Posterior cingulate gyrus (tissue), 11 donors: ENCODE measurements around the gene ELN.
A peak's percentile ranks its signal among the peaks of the same experiment; 100 is the strongest.

Experiments
- DNase-seq, 10 donors: peaks; one replicate each; pipeline versions ENCODE4 v3.0.0 to v3.0.0-alpha.2; 2020 to 2021; ENCODE audit warnings: mixed read lengths in 3 of 10
- intact Hi-C: fragments of 100-400 bp; cut with DNase I; formaldehyde crosslinking; loops from one replicate; pipeline ENCODE4 v1.15.1; 2023

Gene ELN

DNA sequence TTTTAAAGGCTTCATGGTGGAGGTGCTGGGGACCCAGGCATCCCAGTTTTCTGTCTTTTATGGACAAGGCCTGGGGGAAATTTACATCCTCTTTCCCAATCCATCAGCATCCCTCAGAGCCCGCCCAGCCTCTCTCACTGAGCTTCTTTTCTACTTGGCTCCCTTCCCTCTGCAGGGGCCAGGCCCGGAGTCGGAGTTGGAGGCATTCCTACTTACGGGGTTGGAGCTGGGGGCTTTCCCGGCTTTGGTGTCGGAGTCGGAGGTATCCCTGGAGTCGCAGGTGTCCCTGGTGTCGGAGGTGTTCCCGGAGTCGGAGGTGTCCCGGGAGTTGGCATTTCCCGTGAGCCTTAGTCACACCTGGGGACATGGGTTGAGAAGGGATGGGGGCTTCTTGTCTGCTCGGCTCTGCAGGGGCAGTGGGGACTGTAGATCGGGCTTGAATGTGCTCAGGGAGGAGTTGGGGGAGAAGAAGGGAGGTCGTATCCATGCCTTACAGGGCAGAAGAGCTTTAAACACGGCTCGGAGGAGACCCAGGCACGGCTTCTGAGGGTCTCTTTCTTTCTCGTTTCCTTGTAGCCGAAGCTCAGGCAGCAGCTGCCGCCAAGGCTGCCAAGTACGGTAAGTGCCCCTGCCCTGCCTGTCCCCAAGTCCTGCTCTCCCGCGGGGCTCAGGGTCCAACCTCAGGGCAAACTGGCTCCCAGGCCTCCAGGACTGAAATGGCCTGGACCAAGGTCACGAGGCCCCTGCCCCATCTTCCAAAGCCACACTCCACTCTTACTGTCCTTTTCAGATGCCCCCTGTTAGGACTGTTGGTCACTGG, 28.3 kb downstream of the ELN start:
- intact Hi-C loops: no loop called here
- DNase-seq: peak in 3 of 10 donors; percentile 58 to 63 (median 60)

DNA sequence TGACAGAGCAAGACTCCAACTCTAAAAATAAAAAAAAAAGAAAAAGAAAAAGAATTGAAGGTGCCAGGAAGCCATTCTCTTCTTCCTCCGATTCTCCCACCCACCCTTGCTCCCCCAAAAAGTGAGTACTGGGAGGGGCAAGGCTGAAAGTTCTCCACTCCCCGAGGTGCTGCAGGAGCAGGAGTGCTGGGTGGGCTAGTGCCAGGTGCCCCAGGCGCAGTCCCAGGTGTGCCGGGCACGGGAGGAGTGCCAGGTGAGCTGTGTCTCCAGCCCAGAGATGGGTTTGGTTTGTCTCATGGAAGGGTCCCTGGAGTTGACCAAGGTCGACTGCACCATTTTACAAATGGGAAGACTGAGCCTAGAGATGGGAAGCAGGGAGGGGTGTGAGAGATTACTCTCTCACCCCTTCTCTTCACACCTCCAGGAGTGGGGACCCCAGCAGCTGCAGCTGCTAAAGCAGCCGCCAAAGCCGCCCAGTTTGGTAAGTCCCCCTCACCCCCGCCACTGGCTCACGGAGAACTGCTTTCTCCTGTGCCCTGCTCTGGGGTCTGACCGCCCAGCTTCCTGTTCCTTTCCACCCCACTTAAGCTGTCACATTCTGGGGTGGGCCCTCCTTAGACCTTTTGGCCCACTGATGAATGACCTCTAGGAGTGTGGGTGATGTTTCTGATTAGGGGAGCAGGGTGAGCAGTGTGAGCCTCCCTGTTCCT, 29.4 kb downstream of the ELN start:
- intact Hi-C loops: no loop called here
- peak in 2 of 10 donors; percentile 47 to 68 for DNase-seq

DNA sequence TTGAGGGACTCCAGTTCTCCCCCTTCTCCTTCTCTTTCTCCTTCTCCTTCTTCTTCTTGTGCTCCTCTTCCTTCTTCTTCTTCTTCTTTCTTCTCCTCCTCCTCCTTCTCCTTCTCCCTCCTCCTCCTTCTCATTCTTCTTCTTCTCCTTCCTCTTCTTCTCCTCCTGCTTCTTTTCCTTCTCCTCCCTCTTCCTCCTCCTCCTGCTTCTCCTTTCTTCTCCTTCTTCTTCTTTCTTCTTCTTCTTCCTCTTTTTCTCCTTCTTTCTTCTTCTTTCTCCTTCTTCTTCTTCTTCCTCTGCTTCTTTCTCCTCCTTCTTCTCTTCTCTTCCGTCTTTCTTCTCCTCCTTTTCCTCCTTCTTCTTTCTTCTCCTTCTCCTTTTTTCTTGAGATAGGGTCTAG, 30.0 kb downstream of the ELN start:
- intact Hi-C loops: no loop called here
- no peak for DNase-seq

DNA sequence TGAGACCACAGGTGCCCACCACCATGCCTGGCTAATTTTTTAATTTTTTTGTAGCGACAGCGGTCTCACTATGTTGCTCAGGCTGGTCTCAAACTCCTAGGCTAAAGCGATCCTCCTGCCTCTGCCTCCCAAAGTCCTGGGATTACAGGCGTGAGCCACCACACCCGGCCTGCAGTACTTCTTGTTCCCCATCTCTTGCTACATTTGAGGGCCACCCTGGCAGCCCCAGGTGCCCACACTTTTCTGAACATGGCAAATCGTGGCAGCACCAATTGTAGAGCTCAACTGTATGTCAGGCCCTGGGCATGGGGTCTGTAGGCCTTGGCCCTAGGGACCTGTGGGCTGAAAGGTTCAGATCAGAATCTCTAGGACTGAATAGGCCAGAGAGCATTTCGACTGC, 30.5 kb downstream of the ELN start:
- intact Hi-C loops: no loop called here
- DNase-seq: peak in 3 of 10 donors; percentile 20 to 50 (median 24)

DNA sequence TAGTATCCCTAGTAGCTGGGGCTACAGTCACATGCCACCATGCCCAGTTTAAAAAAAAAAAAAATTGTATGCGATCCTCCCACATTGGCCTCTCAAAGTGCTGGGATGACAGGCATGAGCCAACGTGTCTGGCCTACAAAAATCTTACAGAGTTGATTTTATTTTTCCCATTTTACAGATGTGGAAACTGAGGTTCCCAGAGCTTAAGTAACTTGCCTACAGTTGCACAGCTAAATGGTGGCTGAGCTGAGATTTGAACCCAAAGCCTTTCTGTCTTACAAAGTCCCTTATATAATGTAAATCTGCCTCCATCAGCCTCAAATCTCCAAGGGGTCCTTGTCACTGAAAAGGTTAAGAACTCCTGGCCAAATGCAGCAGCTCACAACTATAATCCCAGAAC, 31.1 kb downstream of the ELN start:
- no peak for DNase-seq
- intact Hi-C loops: no loop called here

DNA sequence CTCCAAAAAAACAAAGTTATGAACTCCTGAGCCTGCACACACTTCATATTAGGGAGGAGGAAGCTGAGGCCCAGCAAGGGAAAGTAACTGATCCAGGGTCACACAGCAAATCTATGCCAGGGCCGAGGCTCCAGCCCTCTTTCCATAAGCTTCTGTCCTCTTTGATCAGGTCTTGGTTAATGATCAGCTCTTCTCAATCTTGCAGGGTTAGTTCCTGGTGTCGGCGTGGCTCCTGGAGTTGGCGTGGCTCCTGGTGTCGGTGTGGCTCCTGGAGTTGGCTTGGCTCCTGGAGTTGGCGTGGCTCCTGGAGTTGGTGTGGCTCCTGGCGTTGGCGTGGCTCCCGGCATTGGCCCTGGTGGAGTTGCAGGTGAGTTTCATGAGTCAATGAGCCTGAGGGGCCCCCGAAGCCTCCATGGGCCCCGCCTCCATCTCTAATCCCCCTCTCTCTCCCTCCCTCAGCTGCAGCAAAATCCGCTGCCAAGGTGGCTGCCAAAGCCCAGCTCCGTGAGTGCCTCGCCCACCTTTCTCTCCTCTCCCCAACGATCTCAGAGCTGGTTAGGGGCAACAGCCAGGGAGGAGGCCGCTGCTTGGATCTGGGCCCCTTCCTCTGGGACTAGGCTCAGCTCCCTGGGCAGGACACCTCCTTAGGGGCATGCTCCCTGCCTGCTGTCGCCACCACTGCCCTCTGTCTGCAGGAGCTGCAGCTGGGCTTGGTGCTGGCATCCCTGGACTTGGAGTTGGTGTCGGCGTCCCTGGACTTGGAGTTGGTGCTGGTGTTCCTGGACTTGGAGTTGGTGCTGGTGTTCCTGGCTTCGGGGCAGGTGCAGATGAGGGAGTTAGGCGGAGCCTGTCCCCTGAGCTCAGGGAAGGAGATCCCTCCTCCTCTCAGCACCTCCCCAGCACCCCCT, 32.0 kb downstream of the ELN start:
- intact Hi-C loops: loop anchor here (10.0 kb wide), 1 partner anchor 115 kb away; the partner anchor contains the start of gene EIF4H
- DNase-seq: peak in 3 of 10 donors; percentile 70 to 86 (median 84)

DNA sequence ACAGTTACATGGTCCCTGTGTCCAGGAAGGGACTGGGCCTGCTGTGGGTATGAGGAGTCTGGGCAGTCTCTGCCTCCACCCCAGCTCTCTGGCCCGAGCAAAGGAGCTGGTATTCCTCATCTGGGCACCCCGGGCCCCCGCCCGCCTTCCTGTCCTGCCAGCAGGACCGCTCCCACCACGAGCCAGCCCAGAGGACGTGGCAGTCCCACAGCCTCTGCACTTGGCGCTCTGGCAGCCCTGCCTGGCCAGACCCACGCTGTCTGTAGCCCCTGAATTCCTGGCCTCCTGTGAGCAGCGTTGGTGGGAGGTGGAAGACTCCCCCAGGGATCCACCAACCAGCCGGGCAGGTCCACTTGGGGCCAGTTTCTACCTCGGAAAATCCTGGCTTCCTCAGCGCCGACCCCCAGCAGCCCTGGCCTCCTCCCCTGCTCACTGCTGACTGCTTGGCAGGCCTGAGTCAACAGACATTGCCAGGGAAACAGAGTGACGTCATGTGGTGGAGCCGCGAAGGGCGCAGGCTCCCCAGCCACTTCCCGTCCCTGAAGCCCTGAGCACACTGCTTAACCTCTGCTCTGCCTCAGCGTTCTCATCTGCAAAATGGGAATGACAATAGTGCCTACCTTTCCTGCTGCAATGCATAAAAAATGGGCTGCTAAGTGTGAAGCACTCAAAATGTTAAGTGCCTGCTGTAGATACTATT, 34.0 kb downstream of the ELN start:
- intact Hi-C loops: loop anchor here (10.0 kb wide), 1 partner anchor 113 kb away; the partner anchor contains the start of gene EIF4H
- peak; percentile 52 to 97 (median 70) for DNase-seq

DNA sequence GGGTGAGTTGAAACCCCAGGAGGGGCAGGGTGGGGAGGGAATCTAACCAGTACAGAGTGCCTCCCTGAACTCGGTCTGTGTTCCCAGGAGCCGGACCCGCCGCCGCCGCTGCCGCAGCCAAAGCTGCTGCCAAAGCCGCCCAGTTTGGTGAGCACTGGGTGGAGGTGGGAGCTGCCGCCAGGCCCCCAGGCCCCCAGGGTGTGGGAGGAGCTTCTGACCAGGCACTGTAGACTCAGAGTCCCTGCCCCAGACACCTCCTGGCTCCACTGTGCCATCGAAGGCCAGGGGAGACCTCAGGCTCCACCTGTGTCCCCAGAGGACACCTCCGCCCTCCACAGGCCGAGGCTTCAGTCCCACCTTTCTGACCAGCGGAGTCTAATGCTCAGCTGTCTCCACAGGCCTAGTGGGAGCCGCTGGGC, 35.3 kb downstream of the ELN start:
- DNase-seq: peak in 2 of 10 donors; percentile 47 to 52
- intact Hi-C loops: loop anchor here (10.0 kb wide), 1 partner anchor 112 kb away; the partner anchor contains the start of gene EIF4H

DNA sequence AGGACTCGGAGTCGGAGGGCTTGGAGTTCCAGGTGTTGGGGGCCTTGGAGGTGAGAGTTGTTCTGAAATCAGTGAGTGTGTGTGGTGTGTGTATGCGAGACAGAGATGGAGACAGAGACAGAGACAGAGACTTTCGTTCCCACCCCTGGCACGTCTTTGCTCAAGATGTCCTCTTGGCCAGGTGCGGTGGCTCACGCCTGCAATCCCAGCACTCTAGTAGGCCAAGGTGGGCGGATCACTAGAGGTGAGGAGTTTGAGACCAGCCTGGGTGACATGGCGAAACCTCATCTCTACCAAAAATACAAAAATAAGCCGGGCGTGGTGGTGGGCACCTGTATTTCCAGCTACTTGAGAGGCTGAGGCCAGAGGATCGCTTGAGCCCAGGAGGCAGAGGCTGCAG, 35.7 kb downstream of the ELN start:
- intact Hi-C loops: loop anchor here (10.0 kb wide), 1 partner anchor 111 kb away; the partner anchor contains the start of gene EIF4H
- peak in 2 of 10 donors; percentile 55 to 64 for DNase-seq

DNA sequence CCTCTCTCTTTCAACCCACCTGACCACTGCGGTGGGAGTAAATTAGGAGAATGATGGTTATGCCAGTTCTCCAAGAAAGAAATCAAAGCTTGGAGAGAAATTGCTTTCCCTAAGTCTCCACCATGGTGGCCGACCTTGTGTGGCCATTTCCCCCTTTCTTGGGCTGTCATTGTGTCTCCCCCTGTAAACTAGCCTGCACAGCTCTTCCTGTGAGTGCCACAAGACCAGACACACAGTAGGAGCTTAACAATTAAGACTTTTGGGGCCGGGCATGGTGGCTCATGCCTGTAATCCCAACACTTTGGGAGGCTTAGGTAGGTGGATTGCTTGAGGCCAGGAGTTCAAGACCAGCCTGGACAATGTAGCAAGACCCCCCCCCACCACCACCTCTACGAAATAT, 36.7 kb downstream of the ELN start:
- peak in 2 of 10 donors; percentile 26 to 34 for DNase-seq
- intact Hi-C loops: loop anchor here (5.0 to 10.0 kb wide), 2 partner anchors 110 to 338 kb away; partner anchors contain the start of gene EIF4H

DNA sequence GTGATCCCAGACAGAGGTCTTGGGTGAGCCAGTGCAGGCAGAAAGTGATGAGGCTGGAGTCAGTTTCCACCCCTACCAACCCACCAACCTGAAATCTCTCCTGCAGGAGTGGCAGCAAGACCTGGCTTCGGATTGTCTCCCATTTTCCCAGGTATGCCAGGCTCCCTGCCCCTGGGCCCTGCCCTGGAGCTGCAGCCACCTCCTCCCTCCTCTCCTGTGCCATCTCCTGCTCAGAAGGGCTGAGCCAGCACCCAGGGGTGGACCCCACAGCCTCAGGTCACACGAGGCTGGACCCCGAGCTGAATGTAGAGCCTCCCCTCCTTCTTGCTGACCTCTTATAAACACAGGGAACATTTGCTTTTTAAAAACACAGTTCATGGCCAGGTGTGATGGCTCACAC, 38.7 kb downstream of the ELN start:
- DNase-seq: peak in 2 of 10 donors; percentile 24 to 55
- intact Hi-C loops: loop anchor here (5.0 to 10.0 kb wide), 2 partner anchors 108 to 336 kb away; partner anchors contain the start of gene EIF4H

DNA sequence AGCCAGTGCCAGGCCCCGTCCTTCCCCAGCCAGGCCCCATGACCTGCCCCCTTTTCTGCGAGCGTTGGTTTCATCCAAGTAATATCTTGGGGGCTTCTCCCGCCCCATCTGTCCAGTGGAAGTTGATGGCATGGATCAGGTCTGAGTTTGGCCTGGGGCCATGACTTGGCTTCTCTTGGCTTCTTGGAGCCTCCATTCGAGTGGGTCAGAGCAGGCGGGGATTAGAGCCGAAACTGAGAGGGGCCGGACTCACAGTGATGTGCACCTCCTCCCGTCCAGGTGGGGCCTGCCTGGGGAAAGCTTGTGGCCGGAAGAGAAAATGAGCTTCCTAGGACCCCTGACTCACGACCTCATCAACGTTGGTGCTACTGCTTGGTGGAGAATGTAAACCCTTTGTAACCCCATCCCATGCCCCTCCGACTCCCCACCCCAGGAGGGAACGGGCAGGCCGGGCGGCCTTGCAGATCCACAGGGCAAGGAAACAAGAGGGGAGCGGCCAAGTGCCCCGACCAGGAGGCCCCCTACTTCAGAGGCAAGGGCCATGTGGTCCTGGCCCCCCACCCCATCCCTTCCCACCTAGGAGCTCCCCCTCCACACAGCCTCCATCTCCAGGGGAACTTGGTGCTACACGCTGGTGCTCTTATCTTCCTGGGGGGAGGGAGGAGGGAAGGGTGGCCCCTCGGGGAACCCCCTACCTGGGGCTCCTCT, 40.6 kb downstream of the ELN start:
- peak in 2 of 10 donors; percentile 74 to 75 for DNase-seq
- intact Hi-C loops: loop anchor here (5.0 to 10.0 kb wide), 2 partner anchors 106 to 334 kb away; partner anchors contain the start of gene EIF4H

DNA sequence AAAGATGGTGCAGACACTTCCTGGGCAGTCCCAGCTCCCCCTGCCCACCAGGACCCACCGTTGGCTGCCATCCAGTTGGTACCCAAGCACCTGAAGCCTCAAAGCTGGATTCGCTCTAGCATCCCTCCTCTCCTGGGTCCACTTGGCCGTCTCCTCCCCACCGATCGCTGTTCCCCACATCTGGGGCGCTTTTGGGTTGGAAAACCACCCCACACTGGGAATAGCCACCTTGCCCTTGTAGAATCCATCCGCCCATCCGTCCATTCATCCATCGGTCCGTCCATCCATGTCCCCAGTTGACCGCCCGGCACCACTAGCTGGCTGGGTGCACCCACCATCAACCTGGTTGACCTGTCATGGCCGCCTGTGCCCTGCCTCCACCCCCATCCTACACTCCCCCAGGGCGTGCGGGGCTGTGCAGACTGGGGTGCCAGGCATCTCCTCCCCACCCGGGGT, 41.1 kb downstream of the ELN start:
- peak in 3 of 10 donors; percentile 60 to 81 (median 76) for DNase-seq
- intact Hi-C loops: loop anchor here (5.0 to 10.0 kb wide), 2 partner anchors 106 to 333 kb away; partner anchors contain the start of gene EIF4H

DNA sequence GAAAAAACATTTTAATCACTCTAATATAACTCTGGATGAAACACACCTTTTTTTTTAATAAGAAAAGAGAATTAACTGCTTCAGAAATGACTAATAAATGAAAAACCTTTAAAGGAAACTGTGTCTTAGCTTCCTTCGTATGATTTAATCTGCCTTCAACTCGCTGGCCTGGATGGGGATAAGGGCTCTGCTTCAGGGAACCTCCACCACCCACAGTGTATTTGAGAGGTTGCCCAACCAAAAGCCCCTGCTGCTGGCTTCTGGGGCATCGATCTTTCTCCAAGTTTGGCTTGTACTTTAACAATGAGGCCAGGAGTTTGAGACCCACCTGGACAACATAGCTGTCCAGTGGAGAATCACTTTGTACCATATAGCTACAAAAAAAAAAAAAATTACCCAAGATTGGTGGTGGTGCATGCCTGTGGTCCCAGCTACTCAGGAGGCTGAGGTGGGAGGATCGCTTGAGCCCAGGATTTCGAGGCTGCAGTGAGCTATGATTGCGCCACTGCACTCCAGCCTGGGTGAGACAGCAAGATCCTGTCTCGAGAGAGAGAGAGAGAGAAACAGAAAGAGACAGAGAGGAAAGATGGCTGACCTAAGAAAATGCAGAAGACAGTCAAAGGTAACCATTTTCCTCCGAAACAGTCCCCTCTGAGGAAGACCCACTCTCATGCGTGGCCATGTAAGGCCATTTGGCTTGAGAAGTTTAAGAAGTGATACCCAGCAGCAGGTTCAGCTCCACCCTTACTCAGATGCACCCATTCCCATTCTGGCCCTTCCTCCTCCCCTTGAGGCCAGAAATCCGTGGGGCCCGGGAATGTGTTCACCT, 42.0 kb downstream of the ELN start:
- intact Hi-C loops: loop anchor here (5.0 to 10.0 kb wide), 2 partner anchors 105 to 332 kb away; partner anchors contain the start of gene EIF4H

DNA sequence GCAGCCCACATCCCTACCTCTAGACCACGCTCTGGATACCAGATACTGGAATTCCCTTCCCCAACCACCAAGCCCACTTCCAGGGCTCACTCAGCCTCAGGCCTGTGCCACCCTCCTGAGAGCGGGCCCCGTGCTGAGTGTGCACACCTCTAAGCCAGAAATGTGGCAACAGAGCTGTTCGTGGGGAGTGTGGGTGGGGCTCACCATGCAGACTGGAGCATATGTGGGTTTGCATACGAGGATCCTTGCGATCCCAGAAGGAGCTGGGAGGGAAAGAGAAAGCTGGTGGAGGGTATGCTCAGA, 42.6 kb downstream of the ELN start:
- intact Hi-C loops: no loop called here
- DNase-seq: peak in 3 of 10 donors; percentile 56 to 72 (median 61)

More for the DNA sequence above, 42.0 kb downstream of the ELN start:
- peak in 1 of 10 donors; percentile 9 for DNase-seq

DNA sequence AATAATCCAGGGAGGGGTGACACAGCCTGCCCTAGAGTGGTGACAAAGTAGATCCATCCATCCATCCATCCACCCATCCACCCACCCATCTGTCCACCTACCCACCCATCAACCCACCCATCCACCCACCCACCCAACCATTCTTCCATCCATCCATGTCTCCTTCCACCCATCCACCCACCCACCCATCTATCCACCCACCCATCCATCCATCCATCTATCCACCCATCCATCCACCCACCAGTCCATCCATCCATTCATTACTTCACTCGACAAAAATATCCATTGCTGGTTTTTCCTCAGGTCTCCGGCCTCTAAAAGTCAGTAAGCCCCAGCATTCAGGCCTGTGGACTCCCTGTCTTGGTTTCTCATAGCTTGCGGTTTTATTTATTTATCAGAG, 43.1 kb downstream of the ELN start:
- intact Hi-C loops: no loop called here
- no peak for DNase-seq

DNA sequence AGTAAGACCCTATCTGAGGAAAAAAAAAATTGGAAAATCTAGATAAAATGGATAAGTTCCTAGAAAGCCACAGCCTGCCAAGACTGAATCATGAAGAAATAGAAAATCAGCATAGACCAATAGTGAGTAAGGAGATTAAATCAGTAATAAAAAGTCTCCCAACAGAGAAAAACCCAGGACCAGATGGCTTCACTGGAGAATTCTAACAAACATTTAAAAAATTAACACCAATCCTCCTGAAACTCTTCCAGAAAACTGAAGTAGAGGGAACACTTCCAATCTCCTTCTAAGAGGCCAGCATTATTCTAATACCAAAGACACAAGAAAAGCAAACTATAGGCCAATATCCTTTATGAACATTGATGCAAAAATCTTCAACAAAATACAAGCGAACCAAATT, 46.8 kb downstream of the ELN start:
- no peak for DNase-seq
- intact Hi-C loops: no loop called here

DNA sequence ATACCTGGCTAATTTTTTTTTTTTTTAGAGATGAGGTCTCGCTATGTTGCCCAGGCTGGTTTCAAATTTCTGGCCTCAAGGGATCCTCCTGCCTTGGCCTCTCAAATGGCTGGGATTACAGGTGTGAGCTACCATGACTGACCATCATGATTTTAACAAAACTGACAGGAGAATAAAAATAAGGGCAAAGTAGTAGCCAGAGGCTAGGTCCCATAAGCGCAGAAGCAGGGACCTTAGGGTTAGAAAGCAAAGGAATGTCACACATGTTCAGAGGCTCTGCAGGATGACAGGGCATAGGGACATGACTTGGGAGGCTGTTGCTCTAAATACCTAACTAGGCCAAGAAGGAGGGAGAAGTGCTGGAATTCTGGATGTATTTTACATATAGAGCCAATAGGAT, 50.5 kb downstream of the ELN start:
- intact Hi-C loops: no loop called here
- no peak for DNase-seq
